Stimulated activated CD4-positive, alpha-beta T cell treated with anti-CD3 and anti-CD28 coated beads, Interleukin-12 subunit alpha, Interleukin-12 subunit beta, amount 100 ng/mL, for 24 hours (primary cell): ENCODE measurements around the gene DOK7.

ENCODE experiments used
- DNase-seq, 2 experiments: peaks; one replicate each; pipeline ENCODE4 v3.0.0-alpha.2; 2020; ENCODE audit warnings: low read depth in 2 of 2

DOK7 gene

GRCh38 chr4:3462321-3462789 is 751 bp upstream of the DOK7 start:
- DNase-seq: no peak

- DNase-seq: no peak
Measured at GRCh38 chr4:3463556-3464348, 646 bp downstream of the DOK7 start.

- no peak for DNase-seq
Measured at GRCh38 chr4:3464349-3464905, 1.3 kb downstream of the DOK7 start.

GRCh38 chr4:3464911-3465697 is 2.0 kb downstream of the DOK7 start:
- DNase-seq: no peak

GRCh38 chr4:3465698-3466671 is 2.9 kb downstream of the DOK7 start:
- no peak for DNase-seq

- no peak for DNase-seq
Measured at GRCh38 chr4:3466691-3467600, 3.8 kb downstream of the DOK7 start.

- no peak for DNase-seq
Measured at GRCh38 chr4:3467601-3468031, 4.5 kb downstream of the DOK7 start.

GRCh38 chr4:3468154-3468553 is 5.0 kb downstream of the DOK7 start:
- DNase-seq: no peak

- DNase-seq: no peak
Measured at GRCh38 chr4:3468804-3469203, 5.7 kb downstream of the DOK7 start.

GRCh38 chr4:3469386-3470243 is 6.5 kb downstream of the DOK7 start:
- no peak for DNase-seq

- no peak for DNase-seq
Measured at GRCh38 chr4:3470244-3471097, 7.4 kb downstream of the DOK7 start.

GRCh38 chr4:3471098-3471760 is 8.1 kb downstream of the DOK7 start:
- DNase-seq: no peak

- no peak for DNase-seq
Measured at GRCh38 chr4:3471886-3472285, 8.8 kb downstream of the DOK7 start.

- no peak for DNase-seq
Measured at GRCh38 chr4:3472411-3473141, 9.5 kb downstream of the DOK7 start.

- DNase-seq: no peak
Measured at GRCh38 chr4:3473181-3473950, 10.3 kb downstream of the DOK7 start.

- DNase-seq: no peak
Measured at GRCh38 chr4:3473996-3474765, 11.1 kb downstream of the DOK7 start.
